Activated CD4-positive, alpha-beta T cell treated with anti-CD3 and anti-CD28 coated beads, Interleukin-2, amount 10 ng/mL, durations not matched to agents 24 days and 14 days (primary cell): ENCODE data around the gene GNPNAT1. TPM values are rescaled to one million over a fixed set of nuclear protein-coding genes. Genes with fewer than 3 reads are reported as not detected.
A peak's percentile ranks its signal among the peaks of the same experiment; 100 is the strongest.
"Not testable (repeated sequence)": the region's sequence is repeated elsewhere in the genome, so short reads cannot be mapped to it uniquely, and the experiment has no call there.

ENCODE experiments used
- DNase-seq: peaks from one replicate; pipeline ENCODE4 v3.0.0; 2022
- H3K27ac Mint-ChIP-seq: one replicate; pipeline ENCODE4 v1.8.0; 2022; ENCODE audit warnings: mild to moderate bottlenecking, mixed read lengths
- H3K27me3 Mint-ChIP-seq: one replicate; pipeline ENCODE4 v1.8.0; 2022; ENCODE audit warnings: mixed read lengths
- H3K36me3 Mint-ChIP-seq: one replicate; pipeline ENCODE4 v1.8.0; 2022; ENCODE audit warnings: low read depth, mild to moderate bottlenecking, mixed read lengths
- H3K4me1 Mint-ChIP-seq: one replicate; pipeline ENCODE4 v1.8.0; 2021; ENCODE audit warnings: mixed read lengths
- H3K4me3 Mint-ChIP-seq: one replicate; pipeline ENCODE4 v1.8.0; 2022; ENCODE audit warnings: mild to moderate bottlenecking, moderate library complexity, mixed read lengths
- H3K9me3 Mint-ChIP-seq: one replicate; pipeline ENCODE4 v1.8.0; 2021; ENCODE audit warnings: mixed read lengths
- intact Hi-C: fragments of 100-400 bp; cut with micrococcal nuclease; formaldehyde crosslinking; loops from one replicate; pipeline ENCODE4 v1.15.1; 2023
- total RNA-seq: library from RNA; stranded (reverse); gene quantifications from 2 replicates; pipeline ENCODE4 v1.2.3, GENCODE V29; 2022

The GNPNAT1 gene
- total RNA-seq, 1 donor from 2014 or later = 30.6 TPM

DNA sequence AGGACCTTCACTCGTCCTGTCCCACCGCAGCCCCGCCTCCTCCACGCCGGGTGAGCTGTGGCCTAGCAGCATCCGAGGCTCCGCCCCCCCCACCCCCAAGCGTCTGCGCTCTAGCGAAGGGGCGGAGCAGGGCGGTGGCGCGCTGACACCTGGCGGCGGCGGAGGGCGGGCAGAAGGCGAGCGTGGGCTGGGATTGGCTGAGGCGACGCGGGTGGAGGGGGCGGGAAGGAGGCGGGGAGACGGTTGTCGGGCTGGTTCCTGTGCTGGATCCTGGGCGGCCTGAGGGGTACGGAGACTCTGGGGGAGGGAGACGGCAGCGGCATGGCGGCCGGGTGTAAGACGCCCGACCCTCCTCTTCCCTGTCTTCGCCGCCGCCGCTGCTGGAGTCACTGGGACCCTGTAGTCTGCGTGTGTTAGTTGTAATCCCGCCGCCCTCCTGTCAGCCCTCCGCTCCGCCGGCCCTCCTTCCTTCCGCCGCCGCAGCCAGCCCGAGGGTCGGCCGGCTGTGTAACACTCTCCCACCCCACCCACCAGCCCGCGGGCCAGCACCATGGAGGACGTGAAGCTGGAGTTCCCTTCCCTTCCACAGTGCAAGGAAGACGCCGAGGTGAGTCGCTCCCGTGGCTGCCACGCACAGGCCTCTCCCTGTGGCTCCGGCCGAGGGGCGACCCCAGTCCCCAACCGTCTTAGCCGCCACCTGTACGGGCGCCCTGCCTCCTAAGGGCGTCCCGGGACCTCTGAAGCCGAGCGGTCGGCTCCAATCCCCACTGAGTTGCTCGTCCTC lies 61.3 kb downstream of the GNPNAT1 start, which contains the start of gene STYX:
TSS of gene STYX (plus strand) at position 242 of the 784 bp plus-strand sequence. CDS start at position 551, 309 bp downstream.
- peak; percentile 99 for DNase-seq
- intact Hi-C loops = loop anchor here (1.0 to 2.0 kb wide), 5 partner anchors 12 to 177 kb away; partner anchors contain the start of genes GNPNAT1, GPR137C, PSMC6 and TXNDC16
- Mint-ChIP-seq H3K36me3 (peaks cover 40% of the 10 kb centered on the region), H3K4me1 (peaks cover 21% of the 10 kb centered on the region), H3K27ac (peak within 1 kb of the TSS; percentile 88), H3K27me3 (no peaks in the 10 kb centered on the region), H3K9me3 (no peaks in the 10 kb centered on the region), H3K4me3 (peak within 1 kb of the TSS; percentile 96)

DNA sequence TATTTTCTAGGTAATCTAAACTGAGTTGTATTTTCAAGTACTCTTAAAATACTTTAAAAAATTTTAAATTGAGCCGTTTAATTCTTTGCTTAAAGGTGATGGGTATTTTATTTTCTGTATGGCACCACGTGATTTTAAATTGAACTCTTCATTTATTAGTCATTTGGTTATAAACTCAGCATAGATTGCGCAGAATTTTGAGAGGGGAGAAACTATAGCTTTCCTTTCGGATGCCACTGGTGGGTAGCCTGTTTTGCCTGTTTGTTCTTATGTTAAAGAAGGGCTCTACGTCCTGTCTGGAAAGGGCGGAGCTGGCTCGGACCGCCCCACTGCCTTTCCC lies 61.9 kb downstream of the GNPNAT1 start:
- DNase-seq = no peak
- H3K27me3 Mint-ChIP-seq = no peaks in the 10 kb centered on the region
- H3K9me3 Mint-ChIP-seq = no peaks in the 10 kb centered on the region
- peak overlapping the region; percentile 96 for H3K4me3 Mint-ChIP-seq
- peaks cover 21% of the 10 kb centered on the region for H3K4me1 Mint-ChIP-seq
- peak overlapping the region; percentile 88 for H3K27ac Mint-ChIP-seq
- peaks cover 42% of the 10 kb centered on the region for H3K36me3 Mint-ChIP-seq
- intact Hi-C loops = loop anchor here (1.0 to 2.0 kb wide), 3 partner anchors 33 to 177 kb away; partner anchors contain the start of genes GNPNAT1, GPR137C and TXNDC16

DNA sequence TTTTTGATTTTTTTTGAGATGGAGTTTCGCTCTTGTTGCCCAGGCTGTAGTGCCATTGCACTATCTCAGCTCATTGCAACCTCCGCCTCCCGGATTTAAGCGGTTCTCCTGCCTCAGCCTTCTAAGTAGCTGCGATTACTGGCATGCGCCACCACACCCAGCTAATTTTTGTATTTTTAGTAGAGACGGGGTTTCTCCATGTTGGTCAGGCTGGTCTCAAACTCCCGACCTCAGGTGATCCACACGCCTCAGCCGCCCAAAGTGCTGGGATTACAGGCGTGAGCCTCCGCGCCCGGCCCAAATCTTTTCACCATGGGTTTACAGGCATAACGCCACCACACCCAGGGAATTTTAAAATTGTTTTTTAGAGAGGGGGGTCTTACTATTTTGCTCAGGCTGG lies 62.4 kb downstream of the GNPNAT1 start:
- not testable (repeated sequence) for DNase-seq, H3K27me3 Mint-ChIP-seq, H3K9me3 Mint-ChIP-seq, H3K27ac Mint-ChIP-seq
- Mint-ChIP-seq H3K36me3 (peaks cover 42% of the 10 kb centered on the region), H3K4me1 (peaks cover 18% of the 10 kb centered on the region), H3K4me3 (peak overlapping the region; percentile 44)
- intact Hi-C loops = loop anchor here (1.0 to 2.0 kb wide), 3 partner anchors 33 to 176 kb away; partner anchors contain the start of genes GNPNAT1, GPR137C and TXNDC16

DNA sequence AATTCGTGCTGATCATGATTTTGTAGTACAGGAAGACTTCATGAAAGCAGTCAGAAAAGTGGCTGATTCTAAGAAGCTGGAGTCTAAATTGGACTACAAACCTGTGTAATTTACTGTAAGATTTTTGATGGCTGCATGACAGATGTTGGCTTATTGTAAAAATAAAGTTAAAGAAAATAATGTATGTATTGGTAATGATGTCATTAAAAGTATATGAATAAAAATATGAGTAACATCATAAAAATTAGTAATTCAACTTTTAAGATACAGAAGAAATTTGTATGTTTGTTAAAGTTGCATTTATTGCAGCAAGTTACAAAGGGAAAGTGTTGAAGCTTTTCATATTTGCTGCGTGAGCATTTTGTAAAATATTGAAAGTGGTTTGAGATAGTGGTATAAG lies 63.9 kb downstream of the GNPNAT1 start:
- H3K4me3 Mint-ChIP-seq, intact Hi-C loops, H3K27ac Mint-ChIP-seq, H3K9me3 Mint-ChIP-seq, DNase-seq, H3K27me3 Mint-ChIP-seq: not testable (repeated sequence)
- Mint-ChIP-seq H3K4me1 (peaks cover 20% of the 10 kb centered on the region), H3K36me3 (peaks cover 39% of the 10 kb centered on the region)

Other genes with a start within 250 kb of the GNPNAT1 start
- gene TXNDC16, start 239.1 kb downstream of the GNPNAT1 start, total RNA-seq = 4.7 and 6.2 TPM in 2 replicates
- gene GPR137C, start 238.8 kb downstream of the GNPNAT1 start, total RNA-seq = 0.07 and 0.24 TPM in 2 replicates
- 170 and 171 TPM in 2 replicates for gene ERO1A, start 96.0 kb downstream of the GNPNAT1 start, total RNA-seq
- gene PSMC6, start 84.4 kb downstream of the GNPNAT1 start, total RNA-seq = 142 and 143 TPM in 2 replicates
- 18.3 and 19.7 TPM in 2 replicates for gene STYX, start 61.4 kb downstream of the GNPNAT1 start, total RNA-seq
- gene FERMT2, start 159.4 kb upstream of the GNPNAT1 start, total RNA-seq = 1.5 and 1.6 TPM in 2 replicates